IPS DF 19.7 (cell line): ENCODE measurements around the gene APOE.

Experiments used
- DNase-seq: peaks from one replicate; pipeline ENCODE4 v3.0.0-alpha.2; 2013; ENCODE audit warnings: low read depth, low spot score

The APOE gene

DNA sequence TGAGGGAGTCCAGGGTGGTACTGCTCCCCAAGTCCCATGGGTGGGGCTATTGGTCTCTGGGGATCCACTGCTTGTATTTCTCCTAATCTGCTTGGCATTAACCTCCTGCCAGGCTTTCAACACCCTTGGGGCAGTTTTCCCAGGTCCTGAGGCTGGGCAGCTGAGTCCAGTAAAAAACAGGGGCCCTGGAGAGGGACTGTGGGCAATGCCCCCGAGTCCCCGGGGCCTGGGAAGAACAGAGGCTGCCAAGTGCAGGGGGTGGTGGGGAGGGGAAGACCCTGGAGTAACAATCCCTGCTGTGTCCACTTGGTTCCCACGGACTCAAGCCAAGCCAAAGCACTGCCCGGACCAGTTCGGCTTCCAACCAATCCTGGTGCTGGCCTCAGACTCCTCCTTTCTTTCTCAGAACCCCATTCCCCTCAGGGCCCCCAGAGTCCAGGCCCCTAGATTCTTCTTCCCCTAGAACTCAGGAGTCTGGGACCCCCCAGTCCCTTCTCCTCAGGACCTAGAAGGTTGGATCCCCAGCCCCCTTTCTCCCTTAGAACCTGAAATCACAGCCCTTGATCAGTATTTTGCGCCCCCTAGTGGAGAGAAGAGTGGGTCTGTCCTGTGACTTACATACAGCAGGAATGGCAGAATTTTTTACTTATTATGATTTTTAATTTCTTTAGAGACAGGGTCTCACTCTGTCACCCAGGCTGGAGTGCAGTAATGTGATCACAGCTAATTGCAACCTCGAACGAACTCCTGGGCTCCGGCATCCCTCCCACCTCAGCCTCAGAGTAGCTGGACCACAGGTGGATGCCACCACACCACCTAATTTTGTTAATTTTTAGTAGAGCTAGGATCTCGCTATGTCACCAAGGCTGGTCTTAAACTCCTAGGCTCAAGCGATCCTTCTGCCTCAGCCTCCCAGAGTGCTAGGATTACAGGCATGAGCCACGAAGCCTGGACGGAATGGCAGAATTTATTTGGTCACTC is 45.9 kb downstream of the APOE start:
- no peak for DNase-seq

DNA sequence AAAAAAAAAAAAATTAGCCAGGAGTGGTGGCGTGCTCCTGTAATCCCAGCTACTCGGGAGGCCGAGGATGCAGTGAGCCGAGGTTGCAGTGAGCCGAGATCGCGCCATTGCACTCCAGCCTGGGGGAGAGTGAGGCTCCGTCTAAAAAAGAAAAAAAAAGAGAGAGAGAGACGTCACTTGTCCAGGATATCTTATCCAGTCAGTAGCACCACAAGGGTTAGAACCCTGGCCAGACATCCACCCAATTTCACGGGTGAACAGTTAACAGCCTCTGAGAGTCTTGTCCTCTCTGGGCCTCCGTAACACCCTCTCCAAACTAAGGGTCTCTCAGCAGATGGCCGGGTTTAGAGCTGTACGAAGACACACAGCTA is 48.7 kb downstream of the APOE start:
- no peak for DNase-seq

DNA sequence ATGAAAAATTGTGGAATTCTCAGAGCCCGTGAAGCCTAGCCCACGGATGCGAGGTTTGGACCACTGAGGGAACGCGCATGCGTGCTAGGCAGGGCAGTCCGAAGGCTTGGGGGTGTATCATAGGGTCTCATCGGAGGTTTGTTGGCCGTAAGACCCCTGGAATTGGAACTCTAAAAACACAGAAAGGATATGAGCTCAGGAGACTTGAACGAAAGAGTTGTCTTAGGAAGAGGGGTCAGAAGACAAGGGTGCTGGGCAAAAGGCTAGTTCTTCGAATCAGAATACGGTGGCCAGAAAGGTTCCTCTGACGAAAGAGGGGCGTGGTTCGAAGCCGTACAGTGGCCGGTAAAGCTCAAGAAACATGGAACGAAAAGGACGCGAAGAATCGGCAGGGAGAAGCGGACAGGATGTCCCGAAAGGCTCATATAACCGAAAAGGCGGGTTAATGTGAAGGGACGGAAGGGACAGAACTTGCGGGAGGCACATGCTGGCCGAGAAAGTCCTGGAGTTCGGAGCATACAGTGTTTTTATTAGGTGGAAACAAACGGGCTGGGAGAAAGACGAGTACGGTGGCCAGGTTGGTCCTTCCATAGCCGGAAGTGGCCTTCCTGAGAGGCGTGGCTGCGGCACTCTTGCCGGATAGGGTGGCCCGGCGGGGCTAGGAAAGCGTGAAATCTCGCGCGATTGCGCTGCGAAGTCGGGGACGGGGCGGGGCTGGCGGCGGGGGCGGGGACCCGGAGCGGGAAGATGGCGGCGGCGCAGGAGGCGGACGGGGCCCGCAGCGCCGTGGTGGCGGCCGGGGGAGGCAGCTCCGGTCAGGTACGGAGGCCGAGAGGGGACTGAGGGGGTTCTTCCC is 49.3 kb downstream of the APOE start, which contains the start of gene CLPTM1:
Gene CLPTM1 (plus strand): TSS at position 732 of the 856 bp plus-strand sequence. CDS start 16 bp downstream, at position 748.
- DNase-seq, result peak; percentile 83

DNA sequence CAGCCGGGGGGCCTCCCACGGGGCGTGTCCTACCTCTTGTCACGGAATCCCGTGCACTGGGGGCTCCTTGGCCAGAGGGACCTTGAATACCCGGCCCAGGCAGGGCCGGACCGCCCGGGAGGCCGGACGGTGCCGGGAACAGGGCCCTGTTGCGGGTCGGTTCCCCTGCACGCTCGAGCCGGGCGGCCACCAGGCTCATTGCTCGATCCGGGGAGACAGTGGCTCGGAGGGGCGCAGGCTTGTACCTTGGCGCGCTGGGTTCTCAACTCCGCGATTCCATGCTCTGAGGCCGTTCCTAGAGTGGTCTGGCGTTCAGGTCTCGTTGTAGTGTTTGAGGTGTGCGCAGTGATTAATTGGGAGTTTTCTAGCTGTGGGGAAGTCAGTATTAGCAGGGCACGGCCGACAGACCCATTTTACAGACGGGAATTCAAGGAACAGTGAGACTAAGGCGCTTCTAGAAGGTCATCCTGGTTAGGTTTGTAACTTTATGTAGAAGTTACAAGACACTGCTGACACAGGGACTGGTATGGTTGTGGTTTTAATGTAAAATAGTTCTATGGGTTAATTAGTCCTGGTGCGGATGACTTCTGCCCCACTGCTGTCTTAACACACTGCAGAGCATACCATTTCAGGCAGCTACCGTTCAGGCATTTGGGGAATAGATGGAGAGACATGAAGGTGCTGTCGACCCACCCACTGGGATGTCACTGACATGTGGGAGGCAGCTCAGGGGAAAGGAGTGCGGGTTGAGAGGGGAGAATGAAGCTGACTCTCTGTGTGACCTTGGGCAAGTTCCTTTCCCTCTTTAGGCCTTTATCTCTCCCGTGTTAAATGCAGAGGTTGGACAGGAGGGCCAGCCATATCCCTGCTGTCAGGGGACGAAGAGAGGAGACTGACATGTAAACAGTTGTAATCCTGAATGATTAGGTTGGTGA is 50.2 kb downstream of the APOE start:
- no peak for DNase-seq

- DNase-seq, result no peak
Observed at GRCh38 chr19:44957526-44957925, 51.9 kb downstream of the APOE start.

- no peak for DNase-seq
Observed at GRCh38 chr19:44958090-44958489, 52.5 kb downstream of the APOE start.
